OCI-M2 (cell line): ENCODE results near the gene ARHGAP30.
A peak's percentile ranks its signal among the peaks of the same experiment; 100 is the strongest.
"Not testable (repeated sequence)": the region's sequence is repeated elsewhere in the genome, so short reads cannot be mapped to it uniquely, and the experiment has no call there.

ENCODE experiments used
- DNase-seq: peaks from one replicate; lab custom pipeline; 2025; ENCODE audit not compliant: unreplicated experiment; lab: John Stamatoyannopoulos, UW

ARHGAP30 gene

GRCh38 chr1:161069731-161070270, at the start of gene ARHGAP30:
ARHGAP30 (minus strand) TSS chr1:161069891; CDS start chr1:161069624, 267 bp downstream.
- DNase-seq = no peak

- DNase-seq = peak; percentile 35
Observed at GRCh38 chr1:161117759-161118581, 48.3 kb upstream of the ARHGAP30 start, which contains the start of the genes NIT1 and PFDN2. NIT1 (plus strand) TSS chr1:161118105; CDS start chr1:161118177, 72 bp downstream. PFDN2 (minus strand) TSS chr1:161118037; CDS start chr1:161118026, 11 bp downstream.

- not testable (repeated sequence) for DNase-seq
Observed at GRCh38 chr1:161115961-161116360, 46.3 kb upstream of the ARHGAP30 start.

DNA sequence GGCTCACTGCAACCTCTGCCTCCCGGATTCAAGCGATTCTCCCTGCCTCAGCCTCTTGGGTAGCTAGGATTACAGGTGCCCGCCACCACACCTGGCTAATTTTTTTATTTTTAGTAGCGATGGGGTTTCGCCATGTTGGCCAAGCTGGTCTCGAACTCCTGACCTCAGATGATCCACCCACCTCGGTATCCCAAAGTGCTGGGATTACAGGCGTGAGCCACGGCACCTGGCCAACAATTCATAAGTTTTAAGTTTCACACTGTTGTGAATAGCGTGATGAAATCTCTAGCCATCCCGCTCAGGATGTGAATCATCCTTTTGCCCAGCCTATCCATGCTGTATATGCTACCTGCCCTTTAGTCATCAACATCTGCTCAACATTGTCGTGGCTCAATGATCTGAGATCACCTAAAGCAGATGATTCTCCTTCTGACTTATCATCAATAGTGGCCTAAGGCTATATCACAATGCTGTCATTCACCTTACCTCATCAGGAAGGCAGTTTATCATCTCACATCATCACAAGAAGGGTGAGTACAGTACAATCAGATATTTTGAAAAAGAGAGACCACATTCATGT, 45.5 kb upstream of the ARHGAP30 start:
- no peak for DNase-seq

- no peak for DNase-seq
Observed at GRCh38 chr1:161114556-161114955, 44.9 kb upstream of the ARHGAP30 start.

- no peak for DNase-seq
Observed at GRCh38 chr1:161113915-161114314, 44.2 kb upstream of the ARHGAP30 start.

- DNase-seq = no peak
Observed at GRCh38 chr1:161111527-161111926, 41.8 kb upstream of the ARHGAP30 start.

- DNase-seq = no peak
Observed at GRCh38 chr1:161111117-161111516, 41.4 kb upstream of the ARHGAP30 start.

DNA sequence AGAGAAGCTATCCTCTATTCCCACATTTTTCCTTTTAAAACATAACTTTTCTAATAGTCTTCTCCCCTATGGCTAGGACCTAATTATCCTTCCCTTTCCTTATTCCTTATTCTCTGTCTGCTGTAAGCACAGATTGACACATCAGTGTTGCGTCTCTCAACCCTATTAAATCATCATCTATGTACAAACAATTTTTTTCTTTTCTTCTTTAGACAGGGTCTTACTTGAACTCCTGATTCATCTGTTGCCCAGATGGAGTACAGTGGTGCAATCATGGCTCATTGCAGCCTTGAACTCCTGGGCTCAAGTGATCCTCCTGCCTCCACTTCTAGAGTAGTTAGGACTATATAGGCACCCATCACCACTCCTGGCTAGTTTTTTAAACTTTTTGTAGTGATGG, 36.7 kb upstream of the ARHGAP30 start:
- DNase-seq = no peak

DNA sequence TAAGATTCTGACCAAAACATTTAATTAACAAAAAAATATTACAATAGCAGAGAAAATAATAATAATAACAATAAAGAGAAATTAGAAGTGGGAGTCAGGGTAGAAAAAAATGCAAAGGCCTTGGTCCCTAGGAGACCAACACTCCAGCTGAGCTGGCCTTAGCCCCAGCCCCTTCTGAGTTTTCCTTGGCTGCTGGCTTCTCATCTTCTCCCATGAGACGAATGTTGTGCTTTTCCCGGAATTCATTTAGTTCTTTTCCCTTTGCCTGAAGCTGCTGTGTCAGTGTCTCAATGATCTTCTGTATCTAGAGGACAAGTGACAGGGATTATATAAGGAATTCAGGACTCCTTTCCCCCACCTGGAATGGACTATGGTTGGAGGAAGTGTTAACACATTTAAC, 30.9 kb upstream of the ARHGAP30 start:
- DNase-seq = no peak

DNA sequence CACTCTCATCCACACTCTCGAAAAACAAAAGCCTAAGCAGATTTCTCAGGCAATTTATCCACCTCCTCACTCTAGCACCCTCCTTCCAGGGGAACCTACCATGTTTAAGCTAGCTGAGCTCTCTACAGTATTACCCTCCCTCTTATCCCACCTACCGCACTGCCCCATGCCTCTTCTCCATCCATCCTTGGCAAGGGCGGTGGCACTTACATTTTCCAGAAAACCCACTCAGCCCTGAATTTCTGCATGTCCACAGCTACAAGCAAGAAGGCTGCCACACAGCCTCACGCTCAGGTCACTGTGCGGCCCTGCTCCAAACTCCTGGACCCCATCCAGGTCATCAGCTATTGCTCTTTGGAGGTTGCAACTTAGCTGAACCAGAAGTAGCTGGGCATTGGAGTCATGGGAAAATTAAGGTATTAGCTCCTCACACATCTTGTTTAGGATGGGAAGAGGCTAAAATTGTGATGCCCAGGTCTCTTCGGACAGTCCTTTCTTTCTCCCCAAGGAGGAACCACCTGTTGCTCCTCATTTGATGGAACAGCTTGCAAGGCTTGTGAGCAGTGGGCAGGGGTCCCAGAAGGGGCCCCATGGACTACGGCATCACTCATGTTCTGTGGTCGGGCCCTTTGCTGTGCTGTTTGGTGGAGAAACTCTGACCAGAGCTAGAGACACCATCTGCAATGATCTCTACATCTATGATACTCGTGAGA, 29.6 kb upstream of the ARHGAP30 start:
- DNase-seq = no peak

- DNase-seq = no peak
Observed at GRCh38 chr1:161098210-161099068, 28.7 kb upstream of the ARHGAP30 start, which contains the start of gene KLHDC9. KLHDC9 (plus strand) TSS chr1:161098361; CDS start chr1:161098536, 175 bp downstream.

- DNase-seq = no peak
Observed at GRCh38 chr1:161096530-161096929, 26.8 kb upstream of the ARHGAP30 start.

DNA sequence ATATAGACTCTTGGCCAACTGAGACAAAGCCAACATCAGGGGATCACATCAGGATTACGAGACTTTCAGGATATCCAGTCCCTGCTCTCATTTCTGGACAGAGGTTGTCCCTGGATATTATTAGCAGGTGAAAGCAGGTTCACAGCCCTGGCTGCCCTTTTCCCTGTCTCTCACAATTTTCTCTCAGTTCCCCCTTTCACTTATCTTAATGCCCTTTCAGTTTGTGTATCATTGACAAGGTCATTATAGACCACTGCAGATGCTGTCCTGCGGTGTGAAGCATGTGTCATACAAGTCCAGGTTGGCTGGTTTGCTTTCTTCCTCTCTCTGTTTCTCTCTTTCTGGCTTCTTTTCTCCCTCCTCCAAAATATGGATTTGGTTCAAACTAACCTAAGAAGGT, 26.3 kb upstream of the ARHGAP30 start:
- no peak for DNase-seq

- DNase-seq = no peak
Observed at GRCh38 chr1:161095230-161095629, 25.5 kb upstream of the ARHGAP30 start.

- no peak for DNase-seq
Observed at GRCh38 chr1:161094481-161094880, 24.8 kb upstream of the ARHGAP30 start.

DNA sequence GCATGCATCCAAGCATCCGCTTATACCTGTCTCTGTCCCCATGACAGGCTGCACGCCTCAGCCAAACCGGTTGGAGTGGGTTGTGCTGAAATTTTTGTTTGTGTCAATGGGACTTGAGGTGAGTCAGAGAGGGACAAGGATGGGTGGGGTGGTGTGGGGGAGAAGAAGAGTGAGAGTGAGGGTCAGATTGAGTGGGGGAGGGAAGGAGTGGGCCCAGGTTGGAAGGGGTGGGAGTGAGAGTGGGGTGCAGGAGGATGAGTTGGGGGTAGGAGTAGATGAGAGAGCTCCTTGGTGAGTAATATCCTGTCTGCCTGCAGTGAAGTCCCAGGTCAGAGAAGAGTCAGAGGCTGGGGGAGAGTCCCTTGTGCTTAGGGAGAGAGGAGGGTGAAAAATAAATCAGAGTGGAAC, 22.9 kb upstream of the ARHGAP30 start:
- no peak for DNase-seq

DNA sequence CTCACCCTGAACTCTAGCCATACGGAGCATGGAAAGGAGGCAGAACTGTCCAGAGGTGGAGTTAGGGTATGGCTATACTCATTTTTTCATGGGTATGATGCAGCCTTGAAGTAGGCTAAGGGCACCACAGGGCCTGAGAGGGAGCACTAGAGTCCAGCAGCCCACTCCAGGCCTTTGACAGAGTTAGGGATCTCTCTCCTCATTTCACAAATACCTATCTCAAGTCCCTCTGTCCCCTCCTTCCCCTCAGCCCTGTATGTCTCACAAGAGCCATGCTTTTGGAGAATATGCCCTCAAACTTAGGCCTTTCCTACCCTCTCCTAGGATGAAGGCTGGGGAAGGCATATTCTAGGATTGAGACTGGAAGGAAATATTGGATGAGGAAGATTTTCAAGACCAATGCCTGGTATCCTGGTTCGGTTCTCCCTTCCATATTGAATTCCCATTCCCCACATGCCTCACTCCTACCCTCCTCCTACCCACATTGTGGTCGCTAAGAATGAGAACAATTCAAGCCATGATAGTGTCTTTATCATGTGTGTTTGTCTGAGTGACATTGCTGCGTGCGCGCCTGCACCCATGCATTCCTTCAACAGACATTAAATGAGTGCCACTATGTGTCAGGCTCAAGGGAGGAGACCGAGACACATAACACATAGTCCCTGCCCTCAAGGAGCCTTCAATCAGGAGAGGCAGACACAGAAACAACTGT, 22.3 kb upstream of the ARHGAP30 start:
- DNase-seq = no peak

- no peak for DNase-seq
Observed at GRCh38 chr1:161091093-161091492, 21.4 kb upstream of the ARHGAP30 start.

GRCh38 chr1:161090617-161091016, 20.9 kb upstream of the ARHGAP30 start:
- no peak for DNase-seq
